Mammary epithelial cell (primary cell): ENCODE data around the gene HEBP1.

ENCODE experiments used
- CTCF ChIP-seq, 2 donors: IDR thresholded peaks in 1 of 2; conservative IDR thresholded peaks in 1 of 2; 2 replicates each; pipeline ENCODE4 v1.5.1; 2011 to 2012; ENCODE audit warnings: inconsistent platforms in 2 of 2, low read length in 2 of 2, mild to moderate bottlenecking in 2 of 2, control low read depth in 1 of 2, low read depth in 1 of 2; ENCODE audit not compliant: insufficient read depth in 1 of 2; ENCODE audit errors: extremely low read depth in 1 of 2
- EZH2 ChIP-seq: IDR thresholded peaks from 2 replicates; pipeline ENCODE4 v1.6.1; 2012; ENCODE audit warnings: low read length, inconsistent platforms, borderline replicate concordance

DNA sequence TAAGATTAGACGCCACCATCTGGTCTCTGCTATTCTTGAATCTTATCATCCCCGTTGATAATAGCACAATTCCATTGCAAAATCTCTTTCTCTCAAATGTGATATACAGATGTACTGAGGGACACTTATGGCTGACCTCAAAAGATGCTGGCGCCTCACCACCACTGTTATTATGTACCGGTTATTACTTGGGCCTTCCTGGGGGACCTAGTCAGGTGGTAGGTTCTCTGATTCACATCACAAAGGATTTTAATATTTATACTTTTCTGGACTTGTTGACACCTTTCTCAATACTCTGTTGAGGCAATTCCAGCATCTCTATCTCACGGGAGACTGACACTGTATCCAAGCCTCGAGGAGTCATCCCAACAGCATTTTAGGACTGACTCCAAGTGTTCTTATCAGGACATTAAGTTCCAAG, 22.8 kb upstream of the HEBP1 start:
- TF ChIP-seq EZH2: no peak
- no peak for TF ChIP-seq CTCF (conservative IDR thresholded peaks at IDR 0.05 in 1 of 2, IDR thresholded peaks at IDR 0.05 in 1 of 2; ENCODE audit: extremely low read depth in 1 of 2, insufficient read depth in 1 of 2, low read depth in 1 of 2, low read length in 2 of 2)
